ENCODE results near the gene ADRA2C.

The ADRA2C gene

GRCh38 chr4:3733195-3733594 lies 33.0 kb upstream of the ADRA2C start:
- DNase-seq, result no peak

- DNase-seq, result no peak
Measured at GRCh38 chr4:3735196-3735595, 31.0 kb upstream of the ADRA2C start.

- DNase-seq, result no peak
Measured at GRCh38 chr4:3736290-3736689, 29.9 kb upstream of the ADRA2C start.

- DNase-seq, result no peak
Measured at GRCh38 chr4:3736806-3737205, 29.4 kb upstream of the ADRA2C start.

GRCh38 chr4:3739577-3739976 lies 26.6 kb upstream of the ADRA2C start:
- DNase-seq, result no peak

GRCh38 chr4:3740256-3740655 lies 25.9 kb upstream of the ADRA2C start:
- DNase-seq, result no peak

GRCh38 chr4:3741217-3742011 lies 24.8 kb upstream of the ADRA2C start:
- DNase-seq, result no peak

- DNase-seq, result no peak
Measured at GRCh38 chr4:3742610-3743009, 23.6 kb upstream of the ADRA2C start.

GRCh38 chr4:3744232-3744631 lies 22.0 kb upstream of the ADRA2C start:
- no peak for DNase-seq

- no peak for DNase-seq
Measured at GRCh38 chr4:3744901-3745300, 21.3 kb upstream of the ADRA2C start.

GRCh38 chr4:3745886-3746656 lies 20.1 kb upstream of the ADRA2C start:
- no peak for DNase-seq

GRCh38 chr4:3746701-3747580 lies 19.2 kb upstream of the ADRA2C start:
- no peak for DNase-seq

- DNase-seq, result no peak
Measured at GRCh38 chr4:3747581-3747904, 18.6 kb upstream of the ADRA2C start.

GRCh38 chr4:3748136-3748898 lies 17.9 kb upstream of the ADRA2C start:
- no peak for DNase-seq

- DNase-seq, result no peak
Measured at GRCh38 chr4:3749081-3749480, 17.1 kb upstream of the ADRA2C start.

GRCh38 chr4:3750334-3750733 lies 15.9 kb upstream of the ADRA2C start:
- no peak for DNase-seq

- DNase-seq, result no peak
Measured at GRCh38 chr4:3752022-3752421, 14.2 kb upstream of the ADRA2C start.

- DNase-seq, result no peak
Measured at GRCh38 chr4:3753726-3754412, 12.3 kb upstream of the ADRA2C start.

GRCh38 chr4:3756343-3757059 lies 9.7 kb upstream of the ADRA2C start:
- DNase-seq, result no peak

- no peak for DNase-seq
Measured at GRCh38 chr4:3759236-3759635, 6.9 kb upstream of the ADRA2C start.

- DNase-seq, result no peak
Measured at GRCh38 chr4:3760346-3760745, 5.8 kb upstream of the ADRA2C start.

Data from T-helper 2 cell (primary cell).